Activated T-cell treated with anti-CD3 and anti-CD28 coated beads, Interleukin-2, amount 50 U/mL, for 72 hours (primary cell): ENCODE measurements around the gene OSBPL8. TPM values are rescaled to one million over a fixed set of nuclear protein-coding genes. Genes with fewer than 3 reads are reported as not detected.

ENCODE experiments used
- ATAC-seq, 2 donors: fragments of 150-1000 bp; cut with Tn5 transposase; replicated peaks in 1 of 2; 2 replicates each; pipeline ENCODE4 v1.10.0; 2021; ENCODE audit warnings: moderate library complexity in 2 of 2, mild to moderate bottlenecking in 1 of 2
- DNase-seq, 2 donors: peaks; one replicate each; pipeline ENCODE4 v3.0.0; 2021 to 2022; ENCODE audit warnings: mixed read lengths in 1 of 2
- H3K27ac Mint-ChIP-seq: one replicate; pipeline ENCODE4 v1.8.0; 2022; ENCODE audit warnings: mild to moderate bottlenecking, moderate library complexity, mixed read lengths
- H3K27me3 Mint-ChIP-seq: one replicate; pipeline ENCODE4 v1.8.0; 2022; ENCODE audit warnings: low read depth, mixed read lengths
- H3K36me3 Mint-ChIP-seq, 2 donors: one replicate each; pipeline ENCODE4 v1.8.0; 2022; ENCODE audit warnings: mixed read lengths in 2 of 2, mild to moderate bottlenecking in 1 of 2; ENCODE audit not compliant: insufficient read depth in 2 of 2
- H3K4me1 Mint-ChIP-seq: one replicate; pipeline ENCODE4 v1.8.0; 2022; ENCODE audit warnings: low read depth, mixed read lengths
- H3K4me3 Mint-ChIP-seq, 2 donors: one replicate each; pipeline ENCODE4 v1.8.0; 2022; ENCODE audit warnings: mild to moderate bottlenecking in 2 of 2, mixed read lengths in 2 of 2, moderate library complexity in 2 of 2
- H3K9me3 Mint-ChIP-seq, 2 donors: one replicate each; pipeline ENCODE4 v1.8.0; 2022; ENCODE audit warnings: mixed read lengths in 2 of 2
- total RNA-seq, 2 donors: library from RNA; stranded (reverse); gene quantifications; one replicate each; pipeline ENCODE4 v1.2.3, GENCODE V29; 2022

The OSBPL8 gene
- total RNA-seq, 2 donors from 2014 or later = 75.0 to 75.6 TPM

- Mint-ChIP-seq H3K27me3 (no peaks in the 10 kb centered on the region), H3K36me3 (peaks cover 4 to 7% of the 10 kb centered on the region in 2 donors), H3K4me1 (peaks cover 43% of the 10 kb centered on the region), H3K27ac (no peak overlapping the region), H3K4me3 (no peak overlapping the region), H3K9me3 (no peaks in the 10 kb centered on the region)
- ATAC-seq (no peak), DNase-seq (no peak)
These were observed 113.5 kb downstream of the OSBPL8 start for GRCh38 chr12:76446090-76446489.

DNA sequence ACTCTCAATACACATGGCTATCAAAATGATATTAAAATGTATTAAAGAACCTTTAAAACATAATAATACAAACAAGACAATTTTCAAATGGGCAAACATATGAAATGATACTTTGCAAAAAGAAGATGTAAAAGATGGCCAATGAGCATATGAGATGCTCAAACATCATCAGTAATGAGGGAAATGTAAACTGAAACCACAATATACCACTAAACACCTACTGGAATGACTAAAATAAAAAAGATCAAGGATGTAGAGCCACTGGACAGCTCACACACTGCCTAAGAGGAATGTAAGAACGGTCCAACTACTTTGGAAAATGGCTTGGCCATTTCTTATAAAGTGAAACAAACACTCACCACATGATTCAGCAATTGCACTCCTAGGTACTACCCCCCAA is 114.1 kb downstream of the OSBPL8 start:
- H3K9me3 Mint-ChIP-seq = no peaks in the 10 kb centered on the region
- peak; percentile 44 to 51 for ATAC-seq
- peaks cover 2 to 9% of the 10 kb centered on the region in 2 donors for H3K36me3 Mint-ChIP-seq
- no peak overlapping the region for H3K27ac Mint-ChIP-seq
- peak overlapping the region in 1 of 2 donors; percentile 34 for H3K4me3 Mint-ChIP-seq
- no peak for DNase-seq
- no peaks in the 10 kb centered on the region for H3K27me3 Mint-ChIP-seq
- H3K4me1 Mint-ChIP-seq = peaks cover 38% of the 10 kb centered on the region

- Mint-ChIP-seq H3K9me3 (no peaks in the 10 kb centered on the region), H3K36me3 (peaks cover 0 to 13% of the 10 kb centered on the region in 2 donors), H3K27ac (no peak overlapping the region)
These were observed 115.1 kb downstream of the OSBPL8 start for GRCh38 chr12:76444408-76444984.

GRCh38 chr12:76441016-76441415 is 118.6 kb downstream of the OSBPL8 start:
- no peak overlapping the region for H3K4me3 Mint-ChIP-seq
- H3K4me1 Mint-ChIP-seq = peaks cover 21% of the 10 kb centered on the region
- ATAC-seq (no peak), DNase-seq (no peak)
- H3K27ac Mint-ChIP-seq = peak overlapping the region; percentile 56
- no peaks in the 10 kb centered on the region for H3K27me3 Mint-ChIP-seq
- H3K36me3 Mint-ChIP-seq = peaks cover 3 to 20% of the 10 kb centered on the region in 2 donors
- peaks cover 0 to 2% of the 10 kb centered on the region in 2 donors for H3K9me3 Mint-ChIP-seq

More at GRCh38 chr12:76444408-76444984, 115.1 kb downstream of the OSBPL8 start:
- ATAC-seq (peak; percentile 79 to 97), DNase-seq (no peak)
- peaks cover 31% of the 10 kb centered on the region for H3K4me1 Mint-ChIP-seq
- peak overlapping the region in 1 of 2 donors; percentile 7 for H3K4me3 Mint-ChIP-seq
- no peaks in the 10 kb centered on the region for H3K27me3 Mint-ChIP-seq

GRCh38 chr12:76432733-76433132 is 126.8 kb downstream of the OSBPL8 start:
- Mint-ChIP-seq H3K27ac (no peak overlapping the region), H3K36me3 (peaks cover 20 to 51% of the 10 kb centered on the region in 2 donors), H3K4me3 (no peak overlapping the region), H3K4me1 (peaks cover 5% of the 10 kb centered on the region), H3K27me3 (no peaks in the 10 kb centered on the region), H3K9me3 (peaks cover 13 to 24% of the 10 kb centered on the region in 2 donors)
- ATAC-seq (no peak), DNase-seq (no peak)

GRCh38 chr12:76428117-76428516 is 131.5 kb downstream of the OSBPL8 start:
- H3K36me3 Mint-ChIP-seq = peaks cover 23 to 39% of the 10 kb centered on the region in 2 donors
- peaks cover 15 to 26% of the 10 kb centered on the region in 2 donors for H3K9me3 Mint-ChIP-seq

GRCh38 chr12:76426160-76426559 is 133.4 kb downstream of the OSBPL8 start:
- Mint-ChIP-seq H3K36me3 (peaks cover 12 to 22% of the 10 kb centered on the region in 2 donors), H3K4me3 (no peak overlapping the region), H3K27me3 (no peaks in the 10 kb centered on the region), H3K4me1 (peaks cover 10% of the 10 kb centered on the region), H3K9me3 (peaks cover 8 to 14% of the 10 kb centered on the region in 2 donors), H3K27ac (no peak overlapping the region)
- DNase-seq = no peak
- no peak for ATAC-seq

More at GRCh38 chr12:76428117-76428516, 131.5 kb downstream of the OSBPL8 start:
- Mint-ChIP-seq H3K27me3 (no peaks in the 10 kb centered on the region), H3K4me3 (no peak overlapping the region), H3K27ac (no peak overlapping the region), H3K4me1 (peaks cover 7% of the 10 kb centered on the region)
- DNase-seq (no peak), ATAC-seq (no peak)

DNA sequence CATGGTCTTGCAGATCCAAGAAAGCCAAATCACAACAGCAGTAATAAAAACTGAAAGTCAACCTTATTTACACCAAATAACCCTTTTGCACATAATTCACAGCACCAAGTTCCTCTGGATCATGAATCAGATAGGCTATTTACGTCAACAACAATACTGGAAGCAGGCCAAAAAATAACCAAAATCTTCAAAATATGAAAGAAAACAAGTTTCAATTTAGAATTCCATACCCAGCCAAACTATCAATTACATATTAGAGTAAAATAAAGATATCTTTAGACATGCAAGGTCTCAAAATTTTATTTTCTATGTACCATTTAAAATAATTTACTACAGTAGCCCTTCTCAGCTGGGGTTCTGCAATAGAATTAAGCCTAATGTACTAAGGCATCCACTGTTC is 134.6 kb downstream of the OSBPL8 start:
- Mint-ChIP-seq H3K27ac (no peak overlapping the region), H3K9me3 (peaks cover 8 to 9% of the 10 kb centered on the region in 2 donors), H3K4me3 (no peak overlapping the region), H3K36me3 (peaks cover 8 to 14% of the 10 kb centered on the region in 2 donors), H3K4me1 (peaks cover 10% of the 10 kb centered on the region), H3K27me3 (no peaks in the 10 kb centered on the region)
- DNase-seq (no peak), ATAC-seq (no peak)

DNA sequence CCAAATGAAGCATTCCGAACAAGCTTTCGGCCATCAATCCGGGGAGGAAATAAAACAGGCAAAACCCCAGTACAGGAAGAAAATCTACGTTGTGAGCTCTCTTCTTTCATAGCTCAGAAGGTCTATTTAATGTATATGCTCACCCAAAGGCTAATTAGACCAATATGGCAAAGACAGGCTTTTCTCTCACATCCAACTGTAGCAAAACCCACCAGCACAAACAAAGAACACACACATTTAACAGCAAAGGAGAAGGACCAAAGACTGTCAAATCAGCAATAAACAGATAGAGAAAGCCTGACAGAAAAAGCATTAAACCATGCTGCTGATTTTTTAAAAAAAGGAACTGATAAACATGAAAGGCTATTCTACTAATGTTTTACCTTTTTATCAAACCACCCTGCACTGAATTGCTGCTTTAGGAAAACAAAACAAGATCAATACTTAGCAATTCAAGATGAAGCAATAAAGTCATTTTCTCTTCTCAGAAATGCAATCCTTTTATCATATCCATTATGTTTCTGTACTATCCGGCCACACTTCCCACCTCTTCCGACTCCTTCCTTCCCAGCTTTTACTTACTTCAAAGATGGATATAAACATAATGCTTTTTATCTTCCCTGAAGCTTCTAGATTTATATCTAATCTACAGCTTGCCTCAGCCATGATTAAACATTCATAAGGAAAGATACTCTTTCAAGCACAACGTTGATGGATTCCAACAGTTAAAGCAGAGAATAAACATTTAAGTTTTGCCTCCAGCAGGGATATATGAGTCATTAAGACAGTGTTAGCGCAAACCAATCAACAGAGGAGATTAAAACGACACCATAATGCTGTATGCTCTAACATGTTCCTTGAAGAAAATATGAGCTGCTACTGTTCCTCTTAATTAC is 136.8 kb downstream of the OSBPL8 start:
- no peak for DNase-seq
- peaks cover 8 to 9% of the 10 kb centered on the region in 2 donors for H3K9me3 Mint-ChIP-seq
- H3K36me3 Mint-ChIP-seq = peaks cover 8 to 13% of the 10 kb centered on the region in 2 donors
- no peaks in the 10 kb centered on the region for H3K27me3 Mint-ChIP-seq
- peaks cover 17% of the 10 kb centered on the region for H3K4me1 Mint-ChIP-seq
- no peak for ATAC-seq
- no peak overlapping the region for H3K4me3 Mint-ChIP-seq
- H3K27ac Mint-ChIP-seq = no peak overlapping the region

GRCh38 chr12:76422154-76422542 is 137.4 kb downstream of the OSBPL8 start:
- Mint-ChIP-seq H3K4me3 (no peak overlapping the region), H3K4me1 (peaks cover 23% of the 10 kb centered on the region), H3K27me3 (no peaks in the 10 kb centered on the region), H3K27ac (no peak overlapping the region), H3K36me3 (peaks cover 8 to 13% of the 10 kb centered on the region in 2 donors), H3K9me3 (peaks cover 8 to 9% of the 10 kb centered on the region in 2 donors)
- DNase-seq (no peak), ATAC-seq (no peak)

DNA sequence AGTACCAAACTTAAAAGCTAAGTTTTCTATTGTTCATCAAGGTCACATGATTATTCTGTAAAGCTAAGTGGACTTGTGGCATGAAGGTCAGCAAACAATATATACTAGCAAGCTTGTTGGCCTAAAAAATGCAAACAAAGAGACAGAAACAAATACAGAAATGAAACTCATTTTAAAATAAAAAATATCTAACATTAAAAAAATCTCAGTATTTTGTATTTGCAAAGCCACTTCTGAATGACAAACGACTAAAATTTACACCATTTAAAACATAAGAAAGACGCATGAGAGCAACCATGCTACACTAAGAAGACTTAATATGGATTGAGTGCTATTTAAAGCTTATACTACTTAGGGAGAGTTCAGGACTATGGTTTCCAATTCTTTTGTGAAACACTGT is 138.5 kb downstream of the OSBPL8 start:
- no peak overlapping the region for H3K27ac Mint-ChIP-seq
- no peak for DNase-seq
- H3K9me3 Mint-ChIP-seq = peaks cover 4 to 8% of the 10 kb centered on the region in 2 donors
- peaks cover 4 to 8% of the 10 kb centered on the region in 2 donors for H3K36me3 Mint-ChIP-seq
- no peak for ATAC-seq
- H3K27me3 Mint-ChIP-seq = no peaks in the 10 kb centered on the region
- peaks cover 27% of the 10 kb centered on the region for H3K4me1 Mint-ChIP-seq
- H3K4me3 Mint-ChIP-seq = no peak overlapping the region

DNA sequence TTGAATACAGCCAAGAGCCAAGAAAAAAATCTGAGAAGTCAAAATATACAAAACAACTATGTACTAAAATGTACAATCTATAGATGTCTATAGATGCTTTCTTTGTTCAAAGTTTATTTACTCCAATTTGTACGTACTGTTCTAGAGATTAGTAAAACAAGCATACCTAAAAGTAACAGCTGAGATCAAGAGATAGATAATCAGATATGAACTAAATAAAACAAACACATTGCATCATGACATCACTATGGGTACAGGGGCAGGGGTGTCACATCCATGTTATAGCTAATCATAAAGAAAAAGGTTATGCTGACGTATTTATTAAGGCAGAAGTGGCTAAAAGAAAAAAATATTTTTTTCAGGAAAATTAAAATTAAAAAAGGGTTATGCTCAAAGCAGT is 139.3 kb downstream of the OSBPL8 start:
- DNase-seq (no peak), ATAC-seq (no peak)
- H3K36me3 Mint-ChIP-seq = peaks cover 0 to 8% of the 10 kb centered on the region in 2 donors
- no peaks in the 10 kb centered on the region for H3K27me3 Mint-ChIP-seq
- peaks cover 27% of the 10 kb centered on the region for H3K4me1 Mint-ChIP-seq
- H3K4me3 Mint-ChIP-seq = no peak overlapping the region
- no peak overlapping the region for H3K27ac Mint-ChIP-seq
- H3K9me3 Mint-ChIP-seq = peaks cover 0 to 6% of the 10 kb centered on the region in 2 donors

- H3K27ac Mint-ChIP-seq = peak overlapping the region; percentile 16
- peaks cover 17% of the 10 kb centered on the region for H3K4me1 Mint-ChIP-seq
- H3K36me3 Mint-ChIP-seq = no peaks in the 10 kb centered on the region
- no peaks in the 10 kb centered on the region for H3K9me3 Mint-ChIP-seq
- H3K27me3 Mint-ChIP-seq = no peaks in the 10 kb centered on the region
- ATAC-seq = peak in 1 of 2 donors; percentile 17
- no peak overlapping the region for H3K4me3 Mint-ChIP-seq
- no peak for DNase-seq
These were observed 142.5 kb downstream of the OSBPL8 start for GRCh38 chr12:76417116-76417515.
